SKM-1 treated with dmso at 0.1 percent for 144 hours (cell line): Measurements from ENCODE around the gene CFAP74.
"Not testable (repeated sequence)": the region's sequence is repeated elsewhere in the genome, so short reads cannot be mapped to it uniquely, and the experiment has no call there.

Source experiments
- DNase-seq: peaks from one replicate; lab custom pipeline; 2025; ENCODE audit not compliant: unreplicated experiment; lab: John Stamatoyannopoulos, UW

CFAP74 gene

DNA sequence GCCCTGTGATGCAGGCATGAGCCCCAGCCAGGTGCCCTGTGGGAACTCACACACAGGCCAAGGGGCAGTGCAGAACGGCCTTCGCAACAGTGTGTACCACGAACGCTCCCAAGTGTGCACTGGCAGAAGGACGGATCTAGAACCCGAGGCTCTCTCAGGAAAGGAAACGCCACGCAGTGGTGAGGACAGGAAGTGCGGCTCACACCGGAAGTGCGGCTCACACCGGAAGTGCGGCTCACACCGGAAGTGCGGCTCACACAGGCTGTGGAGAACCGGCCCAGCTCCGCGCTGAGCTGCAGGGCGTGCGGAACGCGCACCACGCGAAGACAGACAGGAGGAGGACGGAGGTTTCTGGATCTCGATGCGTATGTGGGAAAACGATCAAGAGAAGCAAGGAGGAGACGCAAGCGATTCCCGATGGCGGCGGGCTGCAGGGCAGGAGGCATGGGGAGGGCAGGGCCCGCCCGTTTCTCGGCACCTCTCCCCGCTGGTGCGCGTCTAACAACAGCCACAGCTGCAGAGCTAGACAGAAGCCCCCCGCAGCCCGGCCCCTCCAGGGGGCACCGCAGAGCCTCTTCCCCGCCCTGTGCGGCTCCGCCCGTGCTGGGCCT is 48.6 kb downstream of the CFAP74 start:
- no peak for DNase-seq

DNA sequence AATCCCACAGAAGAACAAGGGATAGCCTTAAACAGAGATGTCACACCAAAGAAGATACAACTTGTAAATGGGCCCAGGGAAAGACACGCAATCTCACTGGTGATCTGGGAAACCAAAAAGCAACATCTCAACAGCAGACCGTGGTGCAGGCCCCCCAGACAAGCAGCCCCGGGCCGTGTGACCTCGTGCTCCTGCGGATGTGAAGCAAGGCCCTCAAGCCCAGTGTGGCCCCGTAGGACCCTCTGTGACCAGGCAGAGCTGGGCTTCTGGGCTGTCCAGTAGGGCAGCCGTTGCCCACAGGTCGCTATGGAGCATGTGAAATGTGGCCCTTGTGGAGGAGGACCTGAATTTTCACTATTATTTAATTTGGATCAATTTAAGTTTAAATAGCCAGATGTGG is 49.6 kb downstream of the CFAP74 start:
- no peak for DNase-seq

DNA sequence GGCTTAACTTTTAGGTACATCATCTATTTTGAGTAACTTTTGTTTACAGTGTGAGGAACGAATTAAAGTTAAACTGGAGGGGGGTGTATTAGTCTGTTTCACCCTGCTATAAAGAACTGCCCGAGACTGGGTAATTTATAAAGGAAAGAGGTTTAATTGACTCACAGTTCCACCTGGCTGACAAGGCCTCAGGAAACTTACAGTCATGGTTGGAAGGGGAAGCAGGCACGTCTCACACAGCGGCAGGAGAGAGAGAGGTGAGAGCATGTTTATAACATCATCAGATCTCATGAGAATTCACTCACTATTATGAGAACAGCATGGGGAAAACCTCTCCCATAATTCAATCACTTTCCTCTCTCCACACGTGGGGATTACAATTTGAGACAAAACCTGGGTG is 52.6 kb downstream of the CFAP74 start:
- no peak for DNase-seq

DNA sequence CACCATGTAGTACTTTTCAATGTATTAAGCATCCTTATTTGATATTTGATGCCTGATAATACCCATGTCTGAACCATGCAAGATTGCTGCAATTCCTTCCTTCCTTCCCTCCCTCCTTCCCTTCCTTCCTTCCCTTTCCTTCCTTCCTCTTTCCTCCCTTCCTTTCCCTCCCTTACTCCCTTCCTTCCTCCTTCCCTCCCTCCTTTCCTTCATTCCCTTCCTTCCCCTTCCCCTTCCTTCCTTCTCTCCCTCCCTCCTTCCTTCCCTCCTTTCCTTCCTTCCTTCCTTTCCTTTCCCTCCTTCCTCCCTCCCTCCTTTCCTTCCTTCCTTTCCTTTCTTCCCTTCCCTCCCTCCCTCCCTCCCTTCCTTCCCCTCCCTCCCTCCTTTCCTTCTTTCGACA is 54.8 kb downstream of the CFAP74 start:
- DNase-seq = no peak

DNA sequence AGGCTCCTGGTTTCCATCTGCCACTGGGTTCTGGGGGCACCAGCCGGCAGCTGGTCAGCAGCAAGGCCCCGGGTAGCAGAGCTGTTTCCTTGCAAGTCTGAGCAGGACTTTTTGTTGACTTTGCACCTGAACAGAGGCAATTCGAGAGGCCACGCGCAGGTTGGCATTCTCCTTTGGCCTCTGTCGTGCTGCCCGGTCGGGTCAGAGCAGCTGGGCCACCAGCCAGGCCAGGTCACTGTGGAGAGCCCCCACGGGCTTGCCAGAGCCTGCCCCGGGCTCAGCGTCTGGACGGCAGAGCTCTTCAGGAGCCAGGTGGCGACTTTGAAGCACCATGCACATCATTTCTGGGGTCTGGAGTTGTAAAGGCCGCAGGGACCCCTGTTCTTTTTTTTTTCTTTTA is 56.1 kb downstream of the CFAP74 start:
- no peak for DNase-seq

DNA sequence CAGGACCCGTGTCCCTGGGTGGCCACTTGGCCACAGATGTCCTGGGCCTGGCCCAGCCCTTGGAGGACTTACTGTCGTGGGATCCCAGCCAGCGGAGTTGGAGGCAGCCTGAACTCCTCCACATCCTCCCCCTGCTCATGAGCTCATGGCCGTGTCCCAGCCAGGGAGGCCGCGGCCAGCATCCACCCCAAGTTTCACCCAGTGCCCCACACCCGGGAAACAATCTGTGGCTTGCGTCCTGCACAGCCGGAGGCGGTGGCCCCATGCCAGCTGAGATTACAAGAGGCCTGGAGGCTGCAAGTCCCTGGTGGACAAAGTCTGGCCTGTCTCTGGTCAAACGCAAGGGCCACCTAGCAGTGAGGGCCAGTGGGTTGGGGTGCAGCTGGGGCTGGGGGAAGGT is 57.0 kb downstream of the CFAP74 start:
- no peak for DNase-seq

DNA sequence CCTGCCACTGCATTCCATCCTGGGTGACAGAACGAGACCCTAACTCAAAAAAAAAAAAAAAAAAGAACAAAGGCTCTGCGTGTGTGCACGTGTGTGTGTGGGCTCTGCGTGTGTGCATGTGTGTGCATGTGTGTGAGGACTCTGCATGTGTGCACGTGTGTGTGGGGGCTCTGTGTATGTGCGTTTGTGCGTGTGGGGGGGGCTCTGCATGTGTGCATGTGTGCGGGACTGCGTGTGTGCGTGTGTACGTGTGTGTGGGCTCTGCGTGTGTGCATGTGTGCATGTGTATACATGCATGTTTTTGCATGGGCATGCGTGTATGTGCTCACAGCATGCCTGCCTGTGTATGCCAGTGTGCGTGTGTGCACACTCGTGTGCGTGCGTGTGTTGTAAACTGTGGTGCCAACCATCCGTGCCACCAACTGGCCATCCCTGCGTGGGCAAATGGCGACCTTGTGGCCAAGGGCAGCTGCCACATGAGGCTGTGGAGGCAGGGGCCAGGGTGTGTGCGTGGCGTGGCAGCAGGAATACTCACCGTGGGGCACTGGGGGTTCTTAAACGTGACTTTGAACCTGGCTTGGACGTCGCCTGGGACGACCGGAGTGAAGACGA is 57.7 kb downstream of the CFAP74 start:
- no peak for DNase-seq

DNA sequence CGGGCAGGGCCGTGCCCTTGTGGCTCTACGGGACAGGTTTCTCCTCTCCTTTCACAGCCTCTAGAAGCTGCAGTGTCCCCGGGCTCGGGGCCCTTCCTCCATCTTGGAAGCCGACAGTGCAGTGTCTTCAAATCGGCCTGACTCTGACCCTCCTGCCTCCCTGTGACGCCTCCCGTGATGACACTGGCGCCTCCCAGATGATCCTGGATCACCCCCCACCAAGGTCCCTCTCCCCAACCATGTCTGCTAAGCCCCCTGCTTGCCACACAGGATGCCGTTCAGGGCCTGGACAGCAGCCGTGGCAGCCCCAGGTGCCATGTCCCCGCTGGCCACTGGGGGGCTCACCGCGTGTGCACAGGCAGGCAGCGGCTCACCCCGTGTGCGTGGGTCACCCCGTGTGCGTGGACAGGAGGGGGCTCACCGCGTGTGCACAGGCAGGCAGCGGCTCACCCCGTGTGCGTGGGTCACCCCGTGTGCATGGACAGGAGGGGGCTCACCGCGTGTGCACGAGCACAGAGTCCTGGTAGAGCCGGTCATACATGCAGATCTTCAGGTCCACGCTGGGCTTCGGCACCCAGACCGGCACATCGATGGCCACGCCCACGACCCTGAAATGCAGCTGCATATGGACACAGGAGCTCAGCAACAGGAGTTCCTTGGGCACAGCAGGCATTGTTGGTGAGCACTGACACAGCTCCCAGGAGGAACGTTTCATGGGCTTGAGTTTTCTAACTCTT is 59.6 kb downstream of the CFAP74 start:
- DNase-seq = no peak

DNA sequence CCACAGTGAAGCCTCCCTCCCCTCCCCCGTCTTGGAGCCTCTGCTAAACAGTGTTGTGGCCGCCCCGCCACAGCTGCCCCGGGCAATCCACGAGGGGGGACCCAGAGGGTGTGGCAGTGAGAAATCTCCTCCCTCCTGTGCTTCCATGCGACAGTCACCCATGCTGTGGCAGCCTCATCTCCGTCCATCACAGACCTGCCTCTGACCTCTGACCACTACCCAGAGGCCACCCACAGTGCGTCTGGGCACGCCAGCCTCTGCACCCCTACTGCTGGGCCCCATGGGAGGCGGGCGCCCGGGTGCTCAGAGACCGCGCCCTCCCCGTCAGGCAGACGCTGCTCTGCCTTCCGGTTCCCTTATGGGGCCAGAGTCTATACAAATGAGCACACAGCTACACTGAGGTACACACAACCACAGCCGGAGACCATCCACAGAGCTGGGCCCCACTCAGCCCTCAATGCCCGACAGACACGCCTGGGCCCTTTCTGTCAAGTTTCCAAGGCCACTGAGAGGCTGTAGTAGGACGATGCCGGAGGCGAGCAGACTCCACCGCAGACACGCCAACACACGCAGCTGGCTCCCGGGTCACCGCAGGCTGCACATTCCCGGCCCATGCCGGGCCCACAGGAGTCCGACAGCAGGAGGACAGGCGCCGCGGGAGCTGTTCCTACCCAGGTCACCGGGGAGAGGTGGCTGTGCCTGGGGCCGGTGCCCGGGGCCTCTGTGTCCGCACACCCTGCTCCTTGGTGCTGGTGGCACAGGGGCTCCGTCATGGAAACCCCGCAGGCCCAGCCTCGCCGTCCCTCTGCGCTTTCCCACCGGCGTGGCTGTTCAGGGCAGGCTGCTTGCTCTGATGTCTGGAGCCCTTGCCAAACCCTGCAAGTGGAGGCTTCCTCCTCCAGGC is 60.6 kb downstream of the CFAP74 start:
- no peak for DNase-seq

DNA sequence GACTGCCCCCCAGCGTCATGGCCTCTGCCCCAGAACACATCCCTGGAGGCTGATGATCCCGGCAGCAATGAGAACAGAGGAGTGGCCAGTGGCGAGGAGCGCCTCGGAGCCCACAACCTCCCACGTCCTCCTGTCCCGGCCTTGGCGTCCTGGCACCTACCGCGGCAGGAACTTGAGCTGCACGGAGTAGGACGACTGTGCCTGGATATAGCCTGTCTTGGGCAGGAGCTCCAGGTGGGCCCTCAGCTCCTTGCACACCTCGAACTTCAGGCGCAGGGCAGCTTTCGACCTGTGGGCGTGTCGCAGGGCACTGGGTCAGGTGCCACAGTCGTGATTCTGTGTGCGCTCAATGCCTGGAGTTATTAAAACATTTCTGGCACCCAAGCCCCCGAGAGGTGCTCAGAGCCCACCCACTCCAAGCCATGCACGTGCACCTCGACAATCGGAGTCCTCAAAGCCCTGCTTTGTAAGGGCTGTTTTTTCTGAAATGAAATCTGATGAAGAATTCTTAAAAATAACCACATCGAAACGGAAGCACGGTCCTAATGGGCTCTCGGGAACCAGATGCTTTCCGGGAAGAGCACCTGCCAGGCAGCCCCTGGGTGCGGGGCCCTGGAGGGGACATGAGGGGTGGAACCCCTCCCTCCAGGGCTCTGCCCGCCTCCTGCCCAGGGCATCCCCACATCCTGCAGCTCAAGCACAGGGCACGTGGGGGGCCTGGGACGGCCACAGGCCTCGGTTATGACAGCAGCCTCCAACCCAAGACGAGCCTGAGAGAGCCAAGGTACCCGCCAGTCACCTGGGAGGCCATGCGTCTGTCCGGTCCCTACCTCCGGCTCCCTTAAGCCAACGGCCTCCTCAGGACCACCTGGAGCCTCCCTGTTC is 61.5 kb downstream of the CFAP74 start:
- DNase-seq = no peak

DNA sequence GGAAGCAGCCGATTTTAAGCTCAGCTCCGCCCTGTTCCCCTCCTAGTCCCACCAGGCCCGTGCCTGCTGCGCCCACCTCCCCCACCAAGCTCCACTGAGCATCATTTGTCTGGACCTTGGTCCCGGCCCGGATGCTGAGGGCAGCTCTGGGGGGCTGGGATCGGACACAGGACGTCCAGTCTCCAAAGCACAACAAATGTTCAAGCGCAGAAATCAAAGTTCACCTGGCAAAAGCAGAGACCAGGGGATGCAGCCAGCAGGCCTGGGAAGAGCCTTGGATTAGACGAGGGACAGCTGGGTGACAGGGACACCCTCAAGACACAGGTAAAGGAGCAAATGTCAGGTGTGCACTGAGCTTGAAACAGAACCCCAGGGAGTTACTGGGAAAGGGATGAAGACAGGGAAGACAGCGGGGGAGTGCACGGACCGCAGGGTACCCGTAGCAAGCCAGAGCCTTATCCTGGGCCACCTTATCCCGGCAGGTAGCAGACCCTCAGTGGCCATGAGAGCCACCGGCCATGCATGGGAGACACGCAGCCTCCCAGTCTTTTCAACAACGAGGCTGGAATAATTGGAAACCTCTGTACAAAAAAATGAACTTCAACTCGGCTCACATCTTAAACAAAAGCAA is 62.3 kb downstream of the CFAP74 start:
- no peak for DNase-seq

DNA sequence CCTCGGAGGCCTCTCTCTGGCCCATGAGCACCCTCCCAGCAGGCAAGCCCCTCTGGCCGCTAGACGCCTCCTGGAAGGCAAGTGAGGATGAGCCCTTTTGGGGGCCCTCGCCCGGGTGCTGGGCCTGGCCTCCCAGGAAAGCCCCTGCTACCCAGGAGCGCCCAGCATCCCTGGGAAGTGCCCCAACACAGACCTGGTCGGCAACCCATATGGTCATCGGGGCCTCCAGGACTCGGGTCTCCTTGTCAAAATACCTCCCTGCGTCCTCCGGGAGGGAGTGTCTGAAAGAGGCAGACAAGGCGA is 63.5 kb downstream of the CFAP74 start:
- DNase-seq = no peak

DNA sequence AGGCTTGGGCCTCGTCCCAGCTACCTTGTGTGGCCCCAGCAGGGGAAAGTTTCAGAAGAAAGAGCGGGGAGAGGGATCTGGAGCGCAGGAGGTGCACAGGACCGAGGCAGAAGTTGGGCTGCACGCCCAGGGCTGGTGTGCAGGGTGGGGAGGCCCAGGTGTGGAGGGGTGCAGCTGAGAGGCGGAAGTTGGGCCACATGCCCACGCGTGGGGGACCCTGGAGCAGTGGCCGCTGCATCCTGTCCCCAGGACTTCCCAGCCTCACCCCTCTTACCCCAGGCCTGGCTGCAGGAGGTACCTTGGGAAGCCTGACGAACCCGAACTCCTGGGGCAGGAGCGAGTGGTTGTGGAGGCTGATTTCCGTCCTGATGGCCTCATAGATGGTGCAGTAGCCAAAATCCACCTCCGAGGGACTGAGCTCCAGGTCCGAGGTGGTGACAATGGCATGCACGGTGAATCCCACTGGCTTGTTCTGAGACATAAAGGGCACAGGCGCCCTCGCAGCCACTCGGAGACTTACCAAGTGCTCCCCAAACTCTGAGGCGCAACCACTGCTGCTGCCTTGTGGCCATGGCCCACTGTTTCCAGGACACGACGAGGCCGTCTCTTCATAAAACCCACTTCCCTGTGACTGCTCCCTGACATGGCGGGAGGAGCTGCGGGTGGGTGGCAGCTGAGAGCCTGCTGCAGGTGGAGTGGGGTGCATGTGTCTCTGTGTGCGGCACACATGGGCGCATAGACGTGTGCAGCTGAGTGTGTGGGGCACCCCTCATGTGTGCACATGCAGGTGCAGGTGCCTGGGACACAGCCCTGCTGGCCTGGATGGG is 64.1 kb downstream of the CFAP74 start:
- DNase-seq = no peak

DNA sequence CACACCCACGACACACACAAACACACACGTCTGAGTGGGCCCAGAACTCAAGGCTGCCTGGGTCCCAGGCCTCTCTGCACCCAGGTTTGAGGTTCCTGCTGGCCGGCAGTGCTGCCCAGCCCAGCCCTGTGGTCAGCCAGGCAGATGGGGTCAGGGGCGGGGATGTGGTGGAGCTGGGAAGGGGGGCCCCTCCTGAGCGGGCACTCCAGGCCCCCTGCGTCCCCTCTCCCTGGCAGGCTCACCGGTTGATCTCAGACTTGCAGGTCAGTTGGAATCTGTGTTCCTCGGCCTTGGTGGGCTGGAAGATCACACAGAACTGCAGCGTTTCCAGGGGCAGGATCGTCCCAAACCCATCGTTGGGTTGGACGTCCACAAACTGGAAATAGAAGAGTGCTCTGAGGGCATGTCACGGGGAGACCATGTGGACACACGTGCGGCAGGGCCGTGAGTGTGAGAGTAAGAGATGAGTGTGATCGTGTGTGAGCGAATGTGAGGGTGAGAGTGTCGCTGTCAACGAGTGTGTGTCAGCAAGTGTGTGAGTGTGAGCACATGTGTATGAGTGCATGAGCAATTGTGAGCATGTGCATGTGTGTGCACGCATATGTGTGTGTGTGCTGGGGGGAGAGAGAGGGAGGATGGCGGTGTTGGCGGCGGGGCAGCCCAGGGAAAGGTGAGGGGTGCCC is 64.8 kb downstream of the CFAP74 start:
- no peak for DNase-seq

DNA sequence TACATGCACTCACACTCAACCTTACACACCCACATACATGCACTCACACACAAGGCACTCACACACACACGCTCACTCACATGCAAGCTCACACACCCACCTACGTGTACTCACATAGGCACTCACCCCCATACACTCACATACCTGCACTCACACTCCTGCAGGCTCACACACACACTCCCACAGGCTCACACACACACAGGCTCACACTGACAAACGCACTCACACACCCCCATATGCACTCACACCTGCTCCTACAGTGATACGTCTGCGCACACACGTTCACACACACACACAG is 65.4 kb downstream of the CFAP74 start:
- no peak for DNase-seq

DNA sequence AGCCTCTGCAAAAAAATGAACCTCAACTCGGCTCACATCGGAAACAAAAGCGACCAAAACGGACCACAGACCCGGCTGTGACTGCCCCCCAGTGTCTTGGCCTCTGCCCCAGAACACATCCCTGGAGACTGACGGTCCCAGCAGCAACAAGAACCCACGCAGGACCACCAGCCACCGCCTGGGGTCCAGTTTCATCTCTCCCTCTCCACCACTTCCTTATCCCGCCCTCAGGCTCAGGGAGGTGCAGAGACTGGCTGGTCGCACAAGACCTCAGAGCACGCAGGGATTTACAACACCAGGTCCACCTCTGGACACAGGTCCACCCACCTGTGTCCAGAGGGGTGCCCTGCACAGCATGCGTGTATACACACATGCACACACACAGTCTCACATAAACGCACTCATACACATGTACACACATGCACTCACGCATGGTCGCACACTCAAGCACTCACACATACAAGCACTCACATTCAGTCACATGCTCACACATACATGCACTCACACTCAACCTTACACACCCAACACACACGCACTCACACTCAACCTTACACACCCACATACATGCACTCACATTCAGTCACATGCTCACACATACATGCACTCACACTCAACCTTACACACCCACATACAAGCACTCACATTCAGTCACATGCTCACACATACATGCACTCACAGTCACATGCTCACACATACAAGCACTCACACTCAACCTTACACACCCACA is 65.9 kb downstream of the CFAP74 start:
- DNase-seq = no peak

DNA sequence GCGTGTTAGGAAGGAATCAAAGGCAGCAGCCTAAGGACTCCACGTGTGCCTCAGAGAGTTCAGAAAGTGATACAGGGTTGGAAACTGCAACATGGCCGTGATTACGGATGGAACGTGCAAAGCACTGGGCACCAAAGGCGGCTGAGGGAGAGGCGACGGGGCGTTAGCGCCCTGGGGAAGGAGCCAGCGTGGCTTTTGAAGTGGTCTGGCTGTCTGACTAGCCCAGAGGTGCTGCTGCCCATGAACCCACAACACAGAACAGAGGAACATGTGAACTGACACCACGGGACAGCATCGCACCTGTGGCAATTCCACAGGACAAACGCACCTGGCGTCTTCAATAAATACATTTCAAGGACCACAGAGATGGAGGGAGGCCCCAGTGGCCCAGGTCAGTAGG is 66.5 kb downstream of the CFAP74 start:
- no peak for DNase-seq

DNA sequence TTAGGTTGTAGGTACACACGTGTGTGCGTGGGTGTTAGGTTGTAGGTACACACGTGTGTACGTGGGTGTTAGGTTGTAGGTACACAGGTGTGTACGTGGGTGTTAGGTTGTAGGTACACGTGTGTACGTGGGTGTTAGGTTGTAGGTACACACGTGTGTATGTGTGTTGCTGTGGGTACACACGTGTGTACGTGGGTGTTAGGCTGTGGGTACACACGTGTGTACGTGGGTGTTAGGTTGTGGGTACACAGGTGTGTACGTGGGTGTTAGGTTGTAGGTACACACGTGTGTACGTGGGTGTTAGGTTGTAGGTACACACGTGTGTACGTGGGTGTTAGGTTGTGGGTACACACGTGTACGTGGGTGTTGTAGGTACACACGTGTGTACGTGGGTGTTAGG is 68.7 kb downstream of the CFAP74 start:
- DNase-seq = not testable (repeated sequence)
